ENCODE data around the gene NAT16. TPM values are rescaled to one million over a fixed set of nuclear protein-coding genes. Genes with fewer than 3 reads are reported as not detected.
"Not testable (repeated sequence)": the region's sequence is repeated elsewhere in the genome, so short reads cannot be mapped to it uniquely, and the experiment has no call there.

The NAT16 gene
- total and polyA plus RNA-seq, 2 of the 13 experiments (the other 11 are each of a cell fraction or from before 2014, with no cell fraction given): 0.04 TPM; not detected in 1

DNA sequence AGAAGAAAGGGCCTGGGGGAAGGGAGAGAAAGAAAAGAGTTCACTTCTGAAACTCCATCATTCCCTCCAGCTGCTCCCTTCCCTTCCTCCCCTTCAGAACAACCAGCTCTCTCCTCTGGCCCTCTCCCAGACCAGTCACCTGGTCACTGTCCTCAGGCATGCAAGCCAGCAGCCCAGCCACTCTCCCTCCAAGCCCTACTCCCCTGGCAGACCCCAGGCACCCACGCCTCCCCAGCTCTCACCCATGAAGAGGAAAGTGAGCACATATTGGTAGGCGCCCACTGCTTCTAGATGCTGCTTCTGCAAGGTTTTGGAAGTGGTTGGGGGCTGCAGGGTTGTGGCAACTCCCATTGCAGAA lies 20.4 kb upstream of the NAT16 start (continued):
- TF ChIP-seq ZNF713 (CRISPR knock-in tag; IDR thresholded peaks at IDR 0.05): 0 out of 2 replicates have a peak, but pooled peaks have one; percentile 29
- TF ChIP-seq ZNF883 (CRISPR knock-in tag; IDR thresholded peaks at IDR 0.05; ENCODE audit: not compliant biosample characterization): peak; percentile 38
- TF ChIP-seq SALL2 (CRISPR knock-in tag; IDR thresholded peaks at IDR 0.05): 0 out of 2 replicates have a peak, but pooled peaks have one; percentile 12
- TF ChIP-seq RBM22 (optimal IDR thresholded peaks at IDR 0.05; ENCODE audit: low read length): peak; percentile 44
- no peak for TF ChIP-seq ZFP1 (CRISPR knock-in tag; IDR thresholded peaks at IDR 0.05)

DNA sequence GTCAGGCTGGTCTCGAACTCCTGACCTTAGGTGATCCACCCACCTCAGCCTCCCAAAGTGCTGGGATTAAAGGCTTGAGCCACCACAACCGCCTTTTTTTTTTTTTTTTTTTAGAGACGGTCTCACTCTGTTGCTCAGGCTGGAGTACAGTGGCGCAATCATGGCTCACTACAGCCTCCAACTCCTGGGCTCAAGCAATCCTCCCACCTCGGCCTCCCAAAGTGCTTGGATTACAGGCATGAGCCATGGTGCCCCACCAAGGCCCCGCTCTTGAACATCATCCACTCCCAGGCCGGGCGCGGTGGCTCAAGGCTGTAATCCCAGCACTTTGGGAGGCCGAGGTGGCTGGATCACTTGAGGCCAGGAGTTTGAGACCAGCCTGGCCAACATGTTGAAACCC lies 19.4 kb upstream of the NAT16 start:
- in situ Hi-C loops (cut with HindIII; ENCODE audit: extremely low pct_ligation_motif_present, low pct_unique_long_range_greater_than_20kb); H3K27me3 ChIP-seq (ENCODE audit: control insufficient read depth in 1 of 2, insufficient read depth in 2 of 2, low read length in 2 of 2); H3K27ac ChIP-seq (ENCODE audit: extremely low read length, insufficient read depth, low read length); H4K20me1 ChIP-seq (ENCODE audit: insufficient read depth, low read length); FAIRE-seq; BruUV-seq (replicated peaks); ATAC-seq; H2AFZ ChIP-seq (ENCODE audit: low read length); CTCF ChIA-PET (ENCODE audit: low intra/inter-chr PET ratio, low total read pairs); H3K9ac ChIP-seq (ENCODE audit: insufficient read depth, low read depth, low read length); intact Hi-C loops (cut with micrococcal nuclease; ENCODE audit: unreplicated experiment); H3K36me3 ChIP-seq (replicated peaks in 1 of 2; ENCODE audit: control insufficient read depth in 1 of 2, insufficient read depth in 2 of 2, low read length in 2 of 2); H3K9me3 ChIP-seq (ENCODE audit: low read length); DNase-seq (ENCODE audit: low spot score): not testable (repeated sequence)
- peaks cover 12% of the 10 kb centered on the region for H3K79me2 ChIP-seq (ENCODE audit: insufficient read depth, low read length)
- peaks cover 62% of the 10 kb centered on the region for H3K4me1 ChIP-seq (ENCODE audit: insufficient read depth, low read length)
- TF ChIP-seq, protein P1, sequence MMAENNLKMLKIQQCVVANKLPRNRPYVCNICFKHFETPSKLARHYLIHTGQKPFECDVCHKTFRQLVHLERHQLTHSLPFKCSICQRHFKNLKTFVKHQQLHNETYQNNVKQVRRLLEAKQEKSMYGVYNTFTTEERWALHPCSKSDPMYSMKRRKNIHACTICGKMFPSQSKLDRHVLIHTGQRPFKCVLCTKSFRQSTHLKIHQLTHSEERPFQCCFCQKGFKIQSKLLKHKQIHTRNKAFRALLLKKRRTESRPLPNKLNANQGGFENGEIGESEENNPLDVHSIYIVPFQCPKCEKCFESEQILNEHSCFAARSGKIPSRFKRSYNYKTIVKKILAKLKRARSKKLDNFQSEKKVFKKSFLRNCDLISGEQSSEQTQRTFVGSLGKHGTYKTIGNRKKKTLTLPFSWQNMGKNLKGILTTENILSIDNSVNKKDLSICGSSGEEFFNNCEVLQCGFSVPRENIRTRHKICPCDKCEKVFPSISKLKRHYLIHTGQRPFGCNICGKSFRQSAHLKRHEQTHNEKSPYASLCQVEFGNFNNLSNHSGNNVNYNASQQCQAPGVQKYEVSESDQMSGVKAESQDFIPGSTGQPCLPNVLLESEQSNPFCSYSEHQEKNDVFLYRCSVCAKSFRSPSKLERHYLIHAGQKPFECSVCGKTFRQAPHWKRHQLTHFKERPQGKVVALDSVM (CRISPR knock-in tag; IDR thresholded peaks at IDR 0.05): peak; percentile 93
- 0 out of 2 replicates have a peak, but pooled peaks have one; percentile 33 for TF ChIP-seq ZNF414 (CRISPR knock-in tag; IDR thresholded peaks at IDR 0.05)
- POLR2A ChIA-PET: interaction anchor here (0.7 to 11.6 kb wide), 9 partner anchors 8 to 83 kb away, joined by 4 to 202 read pairs (median 15); partner anchors contain the start of genes CLDN15, FIS1, PLOD3 and ZNHIT1
- H3K4me2 ChIP-seq (ENCODE audit: low read depth, low read length): peak overlapping the region; percentile 91
- WGBS (ENCODE audit: low lambda C conversion rate): 89% methylated on average over 5 of the region's 10 CpGs
- H3K4me3 ChIP-seq (replicated peaks in 1 of 3; ENCODE audit: insufficient read depth in 1 of 3, low read depth in 2 of 3, low read length in 3 of 3): peak overlapping the region; percentile 74 to 87 (median 84); a peak in 4 of 6 replicates
